Measurements from ENCODE around the gene RPP30.
A peak's percentile ranks its signal among the peaks of the same experiment; 100 is the strongest.

Gene RPP30

GRCh38 chr10:90905925-90906324, 34.2 kb downstream of the RPP30 start:
- no peak for TF ChIP-seq CTCF (IDR thresholded peaks at IDR 0.05; ENCODE audit: borderline replicate concordance, control extremely low read depth, extremely low read depth, insufficient read depth, missing control alignments)
- no peak for DNase-seq (ENCODE audit: low spot score)
- in situ Hi-C loops (cut with MboI; ENCODE audit: low sequenced_read_pairs, unreplicated experiment): no loop called here

GRCh38 chr10:90906596-90906995, 34.8 kb downstream of the RPP30 start:
- TF ChIP-seq CTCF (IDR thresholded peaks at IDR 0.05; ENCODE audit: borderline replicate concordance, control extremely low read depth, extremely low read depth, insufficient read depth, missing control alignments): no peak
- no peak for DNase-seq (ENCODE audit: low spot score)
- in situ Hi-C loops (cut with MboI; ENCODE audit: low sequenced_read_pairs, unreplicated experiment): no loop called here

GRCh38 chr10:90911133-90912051, 39.6 kb downstream of the RPP30 start:
- in situ Hi-C loops (cut with MboI; ENCODE audit: low sequenced_read_pairs, unreplicated experiment): loop anchor here (10.0 kb wide), 1 partner anchor 333 kb away; no protein-coding TSS in a partner anchor
- TF ChIP-seq CTCF (IDR thresholded peaks at IDR 0.05; ENCODE audit: borderline replicate concordance, control extremely low read depth, extremely low read depth, insufficient read depth, missing control alignments): peak; percentile 67
- peak; percentile 35 for DNase-seq (ENCODE audit: low spot score)

GRCh38 chr10:90912174-90912573, 40.4 kb downstream of the RPP30 start:
- DNase-seq (ENCODE audit: low spot score): no peak
- no peak for TF ChIP-seq CTCF (IDR thresholded peaks at IDR 0.05; ENCODE audit: borderline replicate concordance, control extremely low read depth, extremely low read depth, insufficient read depth, missing control alignments)
- in situ Hi-C loops (cut with MboI; ENCODE audit: low sequenced_read_pairs, unreplicated experiment): loop anchor here (10.0 kb wide), 1 partner anchor 333 kb away; no protein-coding TSS in a partner anchor

- no peak for TF ChIP-seq CTCF (IDR thresholded peaks at IDR 0.05; ENCODE audit: borderline replicate concordance, control extremely low read depth, extremely low read depth, insufficient read depth, missing control alignments)
- DNase-seq (ENCODE audit: low spot score): no peak
- in situ Hi-C loops (cut with MboI; ENCODE audit: low sequenced_read_pairs, unreplicated experiment): loop anchor here (10.0 kb wide), 1 partner anchor 332 kb away; no protein-coding TSS in a partner anchor
These were observed 41.2 kb downstream of the RPP30 start for GRCh38 chr10:90912854-90913479.

GRCh38 chr10:90913774-90914420, 42.1 kb downstream of the RPP30 start:
- TF ChIP-seq CTCF (IDR thresholded peaks at IDR 0.05; ENCODE audit: borderline replicate concordance, control extremely low read depth, extremely low read depth, insufficient read depth, missing control alignments): no peak
- in situ Hi-C loops (cut with MboI; ENCODE audit: low sequenced_read_pairs, unreplicated experiment): loop anchor here (10.0 kb wide), 1 partner anchor 331 kb away; no protein-coding TSS in a partner anchor
- DNase-seq (ENCODE audit: low spot score): no peak

Measured in GM13976 (cell line).